HL-60 (cell line): Measurements from ENCODE around the gene PDZD8.

Source experiments
- DNase-seq, 2 experiments: peaks; one replicate each; pipeline ENCODE4 v3.0.0-alpha.2; 2010 to 2020; ENCODE audit warnings: low read depth in 1 of 2, low spot score in 1 of 2
- H3K27ac ChIP-seq: fragments of 250-450 bp; sonication (Bioruptor Pico); replicated peaks from 2 replicates; pipeline ENCODE4 v1.5.1; 2020; ENCODE audit warnings: mild to moderate bottlenecking, moderate library complexity
- H3K27me3 ChIP-seq: fragments of 250-450 bp; sonication (Bioruptor Pico); 2 replicates; pipeline ENCODE4 v1.5.1; 2021; ENCODE audit warnings: mild to moderate bottlenecking, moderate library complexity; ENCODE audit not compliant: insufficient read depth, poor library complexity, severe bottlenecking
- H3K4me3 ChIP-seq: replicated peaks from 2 replicates; pipeline ENCODE4 v1.5.1; 2011; ENCODE audit warnings: mild to moderate bottlenecking, control low read depth, low read length; ENCODE audit not compliant: insufficient read depth
- CTCF ChIP-seq: IDR thresholded peaks from one replicate; pipeline ENCODE4 v1.5.1; 2011; ENCODE audit warnings: low read length, control low read depth, inconsistent platforms; ENCODE audit not compliant: insufficient read depth
- GABPA ChIP-seq: IDR thresholded peaks from 2 replicates; pipeline ENCODE4 v1.6.1; 2012; ENCODE audit warnings: low read depth
- POLR2AphosphoS5 ChIP-seq: IDR thresholded peaks from 2 replicates; pipeline ENCODE4 v1.6.1; 2012; ENCODE audit warnings: low read depth
- SPI1 ChIP-seq: IDR thresholded peaks from 2 replicates; pipeline ENCODE4 v1.6.1; 2012; ENCODE audit warnings: low read depth, mild to moderate bottlenecking, borderline replicate concordance
- TF ChIP-seq, protein P1 (sequence below): IDR thresholded peaks from 2 replicates; pipeline ENCODE4 v1.6.1; 2012; ENCODE audit warnings: low read depth; ENCODE audit not compliant: insufficient replicate concordance

The PDZD8 gene

GRCh38 chr10:117271427-117271826, 103.8 kb downstream of the PDZD8 start:
- no peak for DNase-seq
- TF ChIP-seq CTCF: no peak
- TF ChIP-seq, protein P1, sequence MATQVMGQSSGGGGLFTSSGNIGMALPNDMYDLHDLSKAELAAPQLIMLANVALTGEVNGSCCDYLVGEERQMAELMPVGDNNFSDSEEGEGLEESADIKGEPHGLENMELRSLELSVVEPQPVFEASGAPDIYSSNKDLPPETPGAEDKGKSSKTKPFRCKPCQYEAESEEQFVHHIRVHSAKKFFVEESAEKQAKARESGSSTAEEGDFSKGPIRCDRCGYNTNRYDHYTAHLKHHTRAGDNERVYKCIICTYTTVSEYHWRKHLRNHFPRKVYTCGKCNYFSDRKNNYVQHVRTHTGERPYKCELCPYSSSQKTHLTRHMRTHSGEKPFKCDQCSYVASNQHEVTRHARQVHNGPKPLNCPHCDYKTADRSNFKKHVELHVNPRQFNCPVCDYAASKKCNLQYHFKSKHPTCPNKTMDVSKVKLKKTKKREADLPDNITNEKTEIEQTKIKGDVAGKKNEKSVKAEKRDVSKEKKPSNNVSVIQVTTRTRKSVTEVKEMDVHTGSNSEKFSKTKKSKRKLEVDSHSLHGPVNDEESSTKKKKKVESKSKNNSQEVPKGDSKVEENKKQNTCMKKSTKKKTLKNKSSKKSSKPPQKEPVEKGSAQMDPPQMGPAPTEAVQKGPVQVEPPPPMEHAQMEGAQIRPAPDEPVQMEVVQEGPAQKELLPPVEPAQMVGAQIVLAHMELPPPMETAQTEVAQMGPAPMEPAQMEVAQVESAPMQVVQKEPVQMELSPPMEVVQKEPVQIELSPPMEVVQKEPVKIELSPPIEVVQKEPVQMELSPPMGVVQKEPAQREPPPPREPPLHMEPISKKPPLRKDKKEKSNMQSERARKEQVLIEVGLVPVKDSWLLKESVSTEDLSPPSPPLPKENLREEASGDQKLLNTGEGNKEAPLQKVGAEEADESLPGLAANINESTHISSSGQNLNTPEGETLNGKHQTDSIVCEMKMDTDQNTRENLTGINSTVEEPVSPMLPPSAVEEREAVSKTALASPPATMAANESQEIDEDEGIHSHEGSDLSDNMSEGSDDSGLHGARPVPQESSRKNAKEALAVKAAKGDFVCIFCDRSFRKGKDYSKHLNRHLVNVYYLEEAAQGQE: no peak
- TF ChIP-seq POLR2AphosphoS5: no peak
- no peak for TF ChIP-seq GABPA
- TF ChIP-seq SPI1: no peak
- Histone ChIP-seq H3K4me3 (no peak overlapping the region), H3K27me3 (no peaks in the 10 kb centered on the region), H3K27ac (no peak overlapping the region)

- no peak for TF ChIP-seq CTCF
- TF ChIP-seq GABPA: no peak
- no peak for TF ChIP-seq POLR2AphosphoS5
- TF ChIP-seq, protein P1: no peak
- no peak for TF ChIP-seq SPI1
- no peak for DNase-seq
- Histone ChIP-seq H3K4me3 (no peak overlapping the region), H3K27me3 (no peaks in the 10 kb centered on the region), H3K27ac (no peak overlapping the region)
Measured at GRCh38 chr10:117268907-117269306, 106.3 kb downstream of the PDZD8 start.

- no peak for DNase-seq
- no peaks in the 10 kb centered on the region for H3K27me3 ChIP-seq
- H3K4me3 ChIP-seq: no peak overlapping the region
- no peak overlapping the region for H3K27ac ChIP-seq
- TF ChIP-seq POLR2AphosphoS5 (no peak), SPI1 (no peak), GABPA (no peak), CTCF (no peak)
- TF ChIP-seq, protein P1: no peak
Measured at GRCh38 chr10:117268258-117268657, 107.0 kb downstream of the PDZD8 start.
